DLD1 (cell line): ENCODE data around the gene IFNGR2.
"Not testable (repeated sequence)": the region's sequence is repeated elsewhere in the genome, so short reads cannot be mapped to it uniquely, and the experiment has no call there.

Experiments
- in situ Hi-C: cut with HindIII; loops from 2 replicates; pipeline ENCODE4 v1.10.0; 2017; ENCODE audit warnings: low sequenced_read_pairs

Gene IFNGR2

GRCh38 chr21:33375101-33375644 is 28.0 kb upstream of the IFNGR2 start:
- in situ Hi-C loops = no loop called here

GRCh38 chr21:33377221-33377920 is 25.8 kb upstream of the IFNGR2 start:
- in situ Hi-C loops = no loop called here

- in situ Hi-C loops = no loop called here
Measured at GRCh38 chr21:33378081-33378480, 25.1 kb upstream of the IFNGR2 start.

GRCh38 chr21:33379934-33380333 is 23.3 kb upstream of the IFNGR2 start:
- in situ Hi-C loops = not testable (repeated sequence)

- in situ Hi-C loops = no loop called here
Measured at GRCh38 chr21:33380483-33380998, 22.7 kb upstream of the IFNGR2 start.

- in situ Hi-C loops = not testable (repeated sequence)
Measured at GRCh38 chr21:33381381-33381780, 21.8 kb upstream of the IFNGR2 start.

- in situ Hi-C loops = no loop called here
Measured at GRCh38 chr21:33383056-33383888, 19.9 kb upstream of the IFNGR2 start.

GRCh38 chr21:33384841-33385331 is 18.3 kb upstream of the IFNGR2 start:
- in situ Hi-C loops = no loop called here

- in situ Hi-C loops = no loop called here
Measured at GRCh38 chr21:33386222-33386784, 16.9 kb upstream of the IFNGR2 start.

- in situ Hi-C loops = no loop called here
Measured at GRCh38 chr21:33387294-33387693, 15.9 kb upstream of the IFNGR2 start.

- in situ Hi-C loops = no loop called here
Measured at GRCh38 chr21:33388188-33388587, 15.0 kb upstream of the IFNGR2 start.

GRCh38 chr21:33390479-33390878 is 12.7 kb upstream of the IFNGR2 start:
- in situ Hi-C loops = no loop called here

GRCh38 chr21:33391656-33392055 is 11.6 kb upstream of the IFNGR2 start:
- in situ Hi-C loops = no loop called here

GRCh38 chr21:33392284-33392985 is 10.8 kb upstream of the IFNGR2 start:
- in situ Hi-C loops = no loop called here

GRCh38 chr21:33393348-33393747 is 9.9 kb upstream of the IFNGR2 start:
- in situ Hi-C loops = no loop called here

- in situ Hi-C loops = no loop called here
Measured at GRCh38 chr21:33394260-33394659, 9.0 kb upstream of the IFNGR2 start.

GRCh38 chr21:33395891-33396331 is 7.3 kb upstream of the IFNGR2 start:
- in situ Hi-C loops = no loop called here

- in situ Hi-C loops = no loop called here
Measured at GRCh38 chr21:33396436-33396835, 6.8 kb upstream of the IFNGR2 start.

GRCh38 chr21:33396951-33397350 is 6.3 kb upstream of the IFNGR2 start:
- in situ Hi-C loops = no loop called here

GRCh38 chr21:33397717-33398116 is 5.5 kb upstream of the IFNGR2 start:
- in situ Hi-C loops = no loop called here

- in situ Hi-C loops = no loop called here
Measured at GRCh38 chr21:33398361-33398760, 4.9 kb upstream of the IFNGR2 start.
